GM12878 (cell line): ENCODE measurements around the gene CRYL1. TPM values are rescaled to one million over a fixed set of nuclear protein-coding genes. Genes with fewer than 3 reads are reported as not detected.

Experiments used
- ATAC-seq: fragments of 200-7000 bp; cut with Tn5 transposase; 3 replicates; pipeline ENCODE4 v1.9.1; 2020; ENCODE audit warnings: mild to moderate bottlenecking, moderate library complexity
- BruUV-seq: library from RNA; stranded (reverse); fragments of 400-500 nt; replicated peaks from 2 replicates; lab custom pipeline; 2021; lab: Mats Ljungman, UMichigan
- CTCF ChIA-PET: fragments of 300-600 bp; sonication (Branson Sonifier 250); formaldehyde crosslinking; extraction: SDS; loops from one replicate; lab custom pipeline; 2021; ENCODE audit warnings: inconsistent platforms; lab: Yijun Ruan, JAX
- POLR2A ChIA-PET: fragments of 350-600 bp; formaldehyde crosslinking; extraction: SDS; loops from one replicate; lab custom pipeline; 2021; ENCODE audit warnings: inconsistent platforms; lab: Charles Lee
- RAD21 ChIA-PET: fragments of 300-600 bp; sonication (Branson Sonifier 250); formaldehyde crosslinking; loops from one replicate; lab custom pipeline; 2023; ENCODE audit warnings: antibody characterized with exemption; ENCODE audit not compliant: unreplicated experiment; lab: Charles Lee
- SMC1A ChIA-PET: fragments of 300-600 bp; sonication (Branson Sonifier 250); formaldehyde crosslinking; loops from one replicate; lab custom pipeline; 2023; ENCODE audit not compliant: unreplicated experiment, uncharacterized antibody; lab: Charles Lee
- DNase-seq: peaks from one replicate; pipeline ENCODE4 v3.0.0-alpha.2; 2011; ENCODE audit warnings: low read depth, low spot score
- FAIRE-seq: peaks from 3 replicates; lab custom pipeline; 2011; peaks lifted over from hg19 to GRCh38; lab: Jason Lieb, UNC
- H2AFZ ChIP-seq: 2 replicates; pipeline ENCODE4 v1.6.0; 2011; ENCODE audit warnings: low read depth, low read length, control low read depth; ENCODE audit not compliant: control insufficient read depth
- H3K27ac ChIP-seq: 2 replicates; pipeline ENCODE4 v1.5.1; 2011; ENCODE audit warnings: control low read depth; ENCODE audit not compliant: control insufficient read depth, insufficient read depth
- H3K27me3 ChIP-seq, 2 experiments: replicated peaks in 1 of 2; 2 replicates each; pipeline versions ENCODE4 v1.6.0 to v1.6.1; 2011; ENCODE audit warnings: low read length in 1 of 2; ENCODE audit not compliant: control insufficient read depth in 2 of 2, insufficient read depth in 2 of 2
- H3K36me3 ChIP-seq, 2 experiments: 2 replicates each; pipeline ENCODE4 v1.5.1; 2011; ENCODE audit warnings: low read length in 1 of 2; ENCODE audit not compliant: control insufficient read depth in 2 of 2, insufficient read depth in 2 of 2
- H3K4me1 ChIP-seq: 2 replicates; pipeline ENCODE4 v1.6.1; 2011; ENCODE audit warnings: mild to moderate bottlenecking, low read length, moderate library complexity, mixed read lengths; ENCODE audit not compliant: control insufficient read depth, insufficient read depth
- H3K4me2 ChIP-seq: 2 replicates; pipeline ENCODE4 v1.6.0; 2011; ENCODE audit warnings: control low read depth; ENCODE audit not compliant: control insufficient read depth, insufficient read depth
- H3K4me3 ChIP-seq: fragments of 200-600 bp; sonication (generic); 2 replicates; pipeline ENCODE4 v1.5.1; 2016
- H3K79me2 ChIP-seq: 2 replicates; pipeline ENCODE4 v1.6.0; 2011; ENCODE audit warnings: low read length; ENCODE audit not compliant: control insufficient read depth, insufficient read depth
- H3K9ac ChIP-seq: 2 replicates; pipeline ENCODE4 v1.8.0; 2011; ENCODE audit warnings: low read length, control low read depth, mixed read lengths; ENCODE audit not compliant: control insufficient read depth, insufficient read depth
- H3K9me3 ChIP-seq: replicated peaks from 3 replicates; pipeline ENCODE4 v1.5.1; 2011; ENCODE audit warnings: mild to moderate bottlenecking, low read length; ENCODE audit not compliant: control insufficient read depth, insufficient read depth
- H4K20me1 ChIP-seq: 2 replicates; pipeline ENCODE4 v1.6.0; 2011; ENCODE audit not compliant: control insufficient read depth, insufficient read depth
- CBX3 ChIP-seq: fragments of 200-600 bp; sonication (generic); IDR thresholded peaks from 2 replicates; pipeline ENCODE4 v1.6.1; 2016; ENCODE audit warnings: low read depth, borderline replicate concordance
- CEBPB ChIP-seq, 2 experiments: fragments of 150-350 bp in 1 of 2; IDR thresholded peaks; 2 replicates each; pipeline ENCODE4 v1.6.1; 2012 to 2014; ENCODE audit warnings: low read depth in 2 of 2, low read length in 2 of 2, borderline replicate concordance in 1 of 2, inconsistent platforms in 1 of 2
- EED ChIP-seq: sonication (generic); IDR thresholded peaks from 2 replicates; pipeline ENCODE4 v1.6.1; 2016; ENCODE audit warnings: antibody characterized with exemption, low read depth
- HCFC1 ChIP-seq: fragments of 150-350 bp; IDR thresholded peaks from 2 replicates; pipeline ENCODE4 v1.6.1; 2014; ENCODE audit warnings: low read length
- IRF4 ChIP-seq: IDR thresholded peaks from 2 replicates; pipeline ENCODE4 v1.6.1; 2011; ENCODE audit warnings: low read depth, low read length
- NFIC ChIP-seq: IDR thresholded peaks from 2 replicates; pipeline ENCODE4 v1.6.1; 2012; ENCODE audit warnings: low read depth, mild to moderate bottlenecking, inconsistent platforms, low read length, moderate library complexity
- PAX5 ChIP-seq: IDR thresholded peaks from 2 replicates; pipeline ENCODE4 v1.6.1; 2011; ENCODE audit warnings: low read depth, low read length, borderline replicate concordance
- PAX8 ChIP-seq: fragments of 450-650 bp; IDR thresholded peaks from 2 replicates; pipeline ENCODE4 v1.6.1; 2017; ENCODE audit warnings: mild to moderate bottlenecking, moderate library complexity
- PML ChIP-seq: IDR thresholded peaks from 2 replicates; pipeline ENCODE4 v1.6.1; 2012; ENCODE audit warnings: low read length, inconsistent platforms
- RELA ChIP-seq: fragments of 450-650 bp; IDR thresholded peaks from 2 replicates; pipeline ENCODE4 v1.8.0; 2014; ENCODE audit warnings: borderline replicate concordance; ENCODE audit not compliant: partially characterized antibody
- WRNIP1 ChIP-seq: IDR thresholded peaks from 2 replicates; pipeline ENCODE4 v1.6.1; 2011; ENCODE audit warnings: low read depth, low read length, improper control_type of control experiment, borderline replicate concordance
- ZBED1 ChIP-seq: IDR thresholded peaks from 2 replicates; pipeline ENCODE4 v1.6.1; 2016; ENCODE audit warnings: borderline replicate concordance
- WGBS: methylation state at CpG from one replicate; pipeline ENCODE4 v1.1.6; 2016; ENCODE audit warnings: low lambda C conversion rate; ENCODE audit not compliant: insufficient replicate concordance, insufficient coverage; ENCODE audit errors: missing lambda C conversion rate; 5-methylcytosine and 5-hydroxymethylcytosine counted together
- in situ Hi-C: fragments of 300-500 bp; cut with MboI; formaldehyde crosslinking; loops from 9 replicates; pipeline ENCODE4 v1.14.3; 2018; ENCODE audit warnings: mixed read lengths
- intact Hi-C: fragments of 100-400 bp; cut with micrococcal nuclease; formaldehyde crosslinking; loops from one replicate; pipeline ENCODE4 v1.14.2; 2022; ENCODE audit not compliant: unreplicated experiment
- polyA plus RNA-seq, 11 experiments: library from polyadenylated mRNA; depleted of rRNA in 4 of 11; unstranded in 6 of 11; stranded (reverse) in 5 of 11; fragments of >200 nt; fragmentation: Nextera tagmentation in 4 of 11; fragmentation: Illumina TruSeq in 1 of 11; extraction: Ambion mirVana in 4 of 11; extraction: Trizol in 1 of 11; gene quantifications; 1 replicate in 1 of 11; 2 replicates in 10 of 11; pipeline versions ENCODE4 v1.2.1 to v1.2.3, GENCODE V29; 2011 to 2016; ENCODE audit warnings: inconsistent platforms in 2 of 11, missing spikeins in 2 of 11, low read depth in 1 of 11
- total RNA-seq, 4 experiments: library from RNA; depleted of rRNA in 3 of 4; stranded (reverse); fragments of >200 nt in 3 of 4; fragmentation: Illumina TruSeq in 1 of 4; extraction: Trizol in 1 of 4; gene quantifications; 2 replicates each; pipeline versions ENCODE4 v1.2.1 to v1.2.3, GENCODE V29; 2013 to 2021
- TF ChIP-seq, protein P1 (sequence below): fragments of 450-650 bp; IDR thresholded peaks from 2 replicates; pipeline ENCODE4 v1.6.1; 2017; ENCODE audit warnings: antibody characterized with exemption, mild to moderate bottlenecking, moderate library complexity
- TF ChIP-seq, protein P2 (sequence below): IDR thresholded peaks from 2 replicates; pipeline ENCODE4 v1.6.1; 2011; ENCODE audit warnings: borderline replicate concordance, low read depth, mild to moderate bottlenecking, moderate library complexity, mixed read lengths, low read length; ENCODE audit not compliant: insufficient read depth; ENCODE audit errors: extremely low read length
- TF ChIP-seq, protein P3 (sequence below): fragments of 450-650 bp; IDR thresholded peaks from 2 replicates; pipeline ENCODE4 v1.6.1; 2016; ENCODE audit warnings: mild to moderate bottlenecking, moderate library complexity, borderline replicate concordance

CRYL1 gene
- total and polyA plus RNA-seq, 10 of the 15 experiments (the other 5 are each of a cell fraction or from before 2014, with no cell fraction given), result 5.5 to 36.7 (median 12.2) TPM

DNA sequence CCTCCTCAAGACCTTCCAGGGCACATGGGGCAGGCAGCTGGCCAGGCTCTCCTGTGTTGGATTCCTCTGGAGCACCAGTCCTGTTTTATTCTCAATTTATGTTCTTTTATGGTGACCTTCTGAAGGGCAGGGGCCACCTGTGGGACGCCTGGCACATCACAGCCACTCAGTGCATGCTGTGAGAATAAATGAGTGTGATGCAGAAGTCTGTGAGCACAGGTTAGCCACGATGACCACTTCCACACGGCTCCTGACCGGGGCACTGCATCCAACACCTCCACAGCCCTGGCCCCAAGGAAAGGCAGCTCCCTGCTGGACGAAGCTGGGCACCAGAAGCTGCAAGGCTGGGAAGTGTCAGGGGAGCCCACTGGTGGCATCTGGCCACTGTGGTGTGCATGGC, 122.8 kb downstream of the CRYL1 start (continued):
- TF ChIP-seq, protein P1, sequence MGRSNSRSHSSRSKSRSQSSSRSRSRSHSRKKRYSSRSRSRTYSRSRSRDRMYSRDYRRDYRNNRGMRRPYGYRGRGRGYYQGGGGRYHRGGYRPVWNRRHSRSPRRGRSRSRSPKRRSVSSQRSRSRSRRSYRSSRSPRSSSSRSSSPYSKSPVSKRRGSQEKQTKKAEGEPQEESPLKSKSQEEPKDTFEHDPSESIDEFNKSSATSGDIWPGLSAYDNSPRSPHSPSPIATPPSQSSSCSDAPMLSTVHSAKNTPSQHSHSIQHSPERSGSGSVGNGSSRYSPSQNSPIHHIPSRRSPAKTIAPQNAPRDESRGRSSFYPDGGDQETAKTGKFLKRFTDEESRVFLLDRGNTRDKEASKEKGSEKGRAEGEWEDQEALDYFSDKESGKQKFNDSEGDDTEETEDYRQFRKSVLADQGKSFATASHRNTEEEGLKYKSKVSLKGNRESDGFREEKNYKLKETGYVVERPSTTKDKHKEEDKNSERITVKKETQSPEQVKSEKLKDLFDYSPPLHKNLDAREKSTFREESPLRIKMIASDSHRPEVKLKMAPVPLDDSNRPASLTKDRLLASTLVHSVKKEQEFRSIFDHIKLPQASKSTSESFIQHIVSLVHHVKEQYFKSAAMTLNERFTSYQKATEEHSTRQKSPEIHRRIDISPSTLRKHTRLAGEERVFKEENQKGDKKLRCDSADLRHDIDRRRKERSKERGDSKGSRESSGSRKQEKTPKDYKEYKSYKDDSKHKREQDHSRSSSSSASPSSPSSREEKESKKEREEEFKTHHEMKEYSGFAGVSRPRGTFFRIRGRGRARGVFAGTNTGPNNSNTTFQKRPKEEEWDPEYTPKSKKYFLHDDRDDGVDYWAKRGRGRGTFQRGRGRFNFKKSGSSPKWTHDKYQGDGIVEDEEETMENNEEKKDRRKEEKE, result no peak
- TF ChIP-seq HCFC1, result no peak
- no peak for TF ChIP-seq EED

DNA sequence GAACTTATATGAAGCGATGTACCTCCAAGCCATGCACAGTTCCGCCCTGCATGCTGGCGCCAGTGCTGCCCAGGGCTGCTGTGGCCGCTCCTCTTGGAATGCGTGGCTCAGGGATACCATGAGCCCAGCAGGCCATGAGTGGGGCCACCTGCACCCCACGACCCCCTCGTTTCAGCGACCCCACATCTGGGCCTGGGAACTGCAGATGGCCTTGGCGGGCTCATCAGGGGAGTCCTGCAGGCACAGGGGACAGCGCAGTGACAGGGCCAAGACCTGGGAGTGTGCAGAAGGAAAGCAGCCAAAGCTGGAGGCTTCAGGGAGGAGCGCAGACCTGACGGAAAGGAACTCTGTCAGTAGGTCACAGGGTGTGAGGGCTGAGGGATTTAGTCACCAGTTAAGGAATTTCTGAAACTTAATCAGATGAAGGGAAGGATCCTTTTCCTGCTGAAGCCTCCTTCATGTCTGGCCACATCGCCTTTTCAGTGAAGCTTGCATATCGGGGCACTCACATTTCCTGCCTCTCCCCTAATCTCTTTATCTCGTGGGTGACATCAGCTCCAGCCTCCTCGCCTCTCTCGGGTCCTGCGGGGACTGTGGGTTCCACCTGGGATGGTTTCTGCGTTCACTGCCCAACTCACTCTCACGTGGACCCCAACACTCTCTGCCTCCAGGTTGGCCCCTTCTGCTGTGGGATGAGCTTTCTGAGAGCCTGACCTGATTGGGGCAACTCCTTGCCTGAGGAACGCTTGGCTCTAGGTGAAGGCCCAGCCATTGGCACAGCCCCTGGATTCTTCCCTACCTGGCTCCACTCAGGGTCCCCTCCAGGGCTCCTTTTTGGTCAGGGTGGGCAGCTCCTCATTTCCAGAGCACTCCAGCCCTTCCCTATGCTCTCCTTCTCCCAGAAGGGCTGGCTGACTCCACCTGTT, 123.5 kb downstream of the CRYL1 start:
- no peak for FAIRE-seq
- ATAC-seq, result no peak
- TF ChIP-seq, protein P2, sequence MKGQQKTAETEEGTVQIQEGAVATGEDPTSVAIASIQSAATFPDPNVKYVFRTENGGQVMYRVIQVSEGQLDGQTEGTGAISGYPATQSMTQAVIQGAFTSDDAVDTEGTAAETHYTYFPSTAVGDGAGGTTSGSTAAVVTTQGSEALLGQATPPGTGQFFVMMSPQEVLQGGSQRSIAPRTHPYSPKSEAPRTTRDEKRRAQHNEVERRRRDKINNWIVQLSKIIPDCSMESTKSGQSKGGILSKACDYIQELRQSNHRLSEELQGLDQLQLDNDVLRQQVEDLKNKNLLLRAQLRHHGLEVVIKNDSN, result no peak
- TF ChIP-seq WRNIP1, result no peak
- no peak for TF ChIP-seq CEBPB (IDR thresholded peaks at IDR 0.05; ENCODE audit: borderline replicate concordance in 1 of 2, low read depth in 2 of 2, low read length in 2 of 2)
- TF ChIP-seq PAX8, result no peak
- TF ChIP-seq CBX3, result no peak
- TF ChIP-seq, protein P3, sequence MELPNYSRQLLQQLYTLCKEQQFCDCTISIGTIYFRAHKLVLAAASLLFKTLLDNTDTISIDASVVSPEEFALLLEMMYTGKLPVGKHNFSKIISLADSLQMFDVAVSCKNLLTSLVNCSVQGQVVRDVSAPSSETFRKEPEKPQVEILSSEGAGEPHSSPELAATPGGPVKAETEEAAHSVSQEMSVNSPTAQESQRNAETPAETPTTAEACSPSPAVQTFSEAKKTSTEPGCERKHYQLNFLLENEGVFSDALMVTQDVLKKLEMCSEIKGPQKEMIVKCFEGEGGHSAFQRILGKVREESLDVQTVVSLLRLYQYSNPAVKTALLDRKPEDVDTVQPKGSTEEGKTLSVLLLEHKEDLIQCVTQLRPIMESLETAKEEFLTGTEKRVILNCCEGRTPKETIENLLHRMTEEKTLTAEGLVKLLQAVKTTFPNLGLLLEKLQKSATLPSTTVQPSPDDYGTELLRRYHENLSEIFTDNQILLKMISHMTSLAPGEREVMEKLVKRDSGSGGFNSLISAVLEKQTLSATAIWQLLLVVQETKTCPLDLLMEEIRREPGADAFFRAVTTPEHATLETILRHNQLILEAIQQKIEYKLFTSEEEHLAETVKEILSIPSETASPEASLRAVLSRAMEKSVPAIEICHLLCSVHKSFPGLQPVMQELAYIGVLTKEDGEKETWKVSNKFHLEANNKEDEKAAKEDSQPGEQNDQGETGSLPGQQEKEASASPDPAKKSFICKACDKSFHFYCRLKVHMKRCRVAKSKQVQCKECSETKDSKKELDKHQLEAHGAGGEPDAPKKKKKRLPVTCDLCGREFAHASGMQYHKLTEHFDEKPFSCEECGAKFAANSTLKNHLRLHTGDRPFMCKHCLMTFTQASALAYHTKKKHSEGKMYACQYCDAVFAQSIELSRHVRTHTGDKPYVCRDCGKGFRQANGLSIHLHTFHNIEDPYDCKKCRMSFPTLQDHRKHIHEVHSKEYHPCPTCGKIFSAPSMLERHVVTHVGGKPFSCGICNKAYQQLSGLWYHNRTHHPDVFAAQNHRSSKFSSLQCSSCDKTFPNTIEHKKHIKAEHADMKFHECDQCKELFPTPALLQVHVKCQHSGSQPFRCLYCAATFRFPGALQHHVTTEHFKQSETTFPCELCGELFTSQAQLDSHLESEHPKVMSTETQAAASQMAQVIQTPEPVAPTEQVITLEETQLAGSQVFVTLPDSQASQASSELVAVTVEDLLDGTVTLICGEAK, result no peak
- TF ChIP-seq PAX5, result no peak
- TF ChIP-seq IRF4, result no peak
- TF ChIP-seq RELA, result no peak
- no peak for TF ChIP-seq PML
- TF ChIP-seq NFIC, result no peak
- TF ChIP-seq ZBED1, result no peak

More for the DNA sequence above, 123.5 kb downstream of the CRYL1 start:
- H4K20me1 ChIP-seq, result no peaks in the 10 kb centered on the region
- RAD21 ChIA-PET, result no interaction called here
- in situ Hi-C loops, result no loop called here
- no peaks in the 10 kb centered on the region for H3K27me3 ChIP-seq
- H3K27ac ChIP-seq, result no peak overlapping the region
- POLR2A ChIA-PET, result no interaction called here
- no peaks in the 10 kb centered on the region for H3K4me1 ChIP-seq
- no peaks in the 10 kb centered on the region for H3K36me3 ChIP-seq
- H3K4me3 ChIP-seq, result no peak overlapping the region
- BruUV-seq, result no TSS peak
- intact Hi-C loops, result no loop called here
- H3K79me2 ChIP-seq, result no peaks in the 10 kb centered on the region
- CTCF ChIA-PET, result no interaction called here
- no peak overlapping the region for H3K9ac ChIP-seq
- no peak overlapping the region for H2AFZ ChIP-seq
- SMC1A ChIA-PET, result no interaction called here
- H3K4me2 ChIP-seq, result no peak overlapping the region
- no peaks in the 10 kb centered on the region for H3K9me3 ChIP-seq
- no peak for DNase-seq
- 59% methylated on average over 21 of the region's 21 CpGs for WGBS
